NCI-H2171 treated with DMSO at 0.1 percent for 48 hours (cell line): ENCODE results near the gene CYP21A2.
"Not testable (repeated sequence)": the region's sequence is repeated elsewhere in the genome, so short reads cannot be mapped to it uniquely, and the experiment has no call there.

Experiments used
- DNase-seq: peaks from one replicate; lab custom pipeline; 2025; lab: John Stamatoyannopoulos, UW

Gene CYP21A2

DNA sequence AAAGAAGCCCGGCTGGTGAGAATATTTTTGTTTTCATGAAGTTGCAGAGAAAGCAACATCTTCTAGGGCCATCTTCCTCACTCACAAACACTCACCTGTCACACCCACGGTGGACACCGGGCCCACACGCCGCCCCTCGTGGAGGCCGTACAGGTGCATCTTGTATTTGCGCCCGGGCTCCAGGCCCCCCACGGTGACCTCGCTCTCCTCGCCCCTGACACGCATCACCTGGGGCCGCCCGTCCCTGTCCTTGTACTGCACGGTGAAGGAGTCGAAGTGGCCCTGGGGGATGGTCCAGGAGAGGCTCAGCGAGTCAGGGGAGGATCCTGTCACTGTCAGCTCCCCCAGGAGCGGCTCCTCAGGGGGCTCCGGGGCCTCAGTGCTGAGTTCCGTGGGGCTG lies 17.5 kb downstream of the CYP21A2 start:
- not testable (repeated sequence) for DNase-seq

GRCh38 chr6:32056254-32056653 lies 18.0 kb downstream of the CYP21A2 start:
- DNase-seq, result no peak

- DNase-seq, result no peak
Measured at GRCh38 chr6:32057966-32058365, 19.8 kb downstream of the CYP21A2 start.

- DNase-seq, result no peak
Measured at GRCh38 chr6:32058511-32058963, 20.3 kb downstream of the CYP21A2 start.

GRCh38 chr6:32060966-32061655 lies 22.9 kb downstream of the CYP21A2 start:
- no peak for DNase-seq

- DNase-seq, result no peak
Measured at GRCh38 chr6:32064706-32065105, 26.5 kb downstream of the CYP21A2 start.

GRCh38 chr6:32067521-32067920 lies 29.3 kb downstream of the CYP21A2 start:
- not testable (repeated sequence) for DNase-seq

DNA sequence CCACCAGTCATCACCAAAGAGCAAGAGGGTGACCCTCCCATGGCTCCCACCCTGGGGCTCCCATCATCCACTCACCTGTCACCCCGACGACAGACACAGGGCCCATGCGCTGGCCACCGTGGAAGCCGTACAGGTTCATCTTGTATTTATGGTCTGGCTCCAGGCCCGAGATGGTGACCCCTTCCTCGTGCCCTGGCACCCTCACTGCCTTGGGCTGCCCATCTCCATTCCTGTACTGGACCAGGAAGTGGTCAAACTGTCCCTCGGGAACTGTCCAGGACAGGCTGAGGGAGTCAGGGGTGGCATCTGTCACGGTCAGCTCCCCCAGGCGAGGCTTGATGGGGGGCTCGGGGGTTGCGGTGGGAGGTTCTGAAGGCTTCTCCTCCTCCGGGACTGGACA lies 30.1 kb downstream of the CYP21A2 start:
- not testable (repeated sequence) for DNase-seq

DNA sequence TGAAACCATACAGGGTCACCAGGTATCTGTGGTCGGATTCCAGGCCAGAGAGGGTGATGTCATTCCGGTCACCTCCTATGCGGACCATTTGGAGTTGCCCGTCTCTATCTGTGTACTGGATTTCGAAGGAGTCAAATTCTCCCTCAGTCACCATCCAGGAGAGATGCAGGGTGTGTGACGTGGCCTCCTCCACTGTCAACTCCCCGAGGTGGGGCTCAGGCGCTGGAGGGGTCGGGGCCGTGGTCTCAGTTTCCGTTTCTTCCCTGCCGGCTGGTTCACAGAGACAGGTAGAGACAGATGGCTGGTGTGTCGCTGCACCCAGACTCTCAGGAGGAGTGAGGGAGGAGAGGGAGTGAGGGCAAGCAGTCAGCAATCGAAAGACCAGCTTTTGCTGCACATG lies 30.7 kb downstream of the CYP21A2 start:
- DNase-seq, result peak; percentile 37

- DNase-seq, result no peak
Measured at GRCh38 chr6:32069460-32069859, 31.2 kb downstream of the CYP21A2 start.

DNA sequence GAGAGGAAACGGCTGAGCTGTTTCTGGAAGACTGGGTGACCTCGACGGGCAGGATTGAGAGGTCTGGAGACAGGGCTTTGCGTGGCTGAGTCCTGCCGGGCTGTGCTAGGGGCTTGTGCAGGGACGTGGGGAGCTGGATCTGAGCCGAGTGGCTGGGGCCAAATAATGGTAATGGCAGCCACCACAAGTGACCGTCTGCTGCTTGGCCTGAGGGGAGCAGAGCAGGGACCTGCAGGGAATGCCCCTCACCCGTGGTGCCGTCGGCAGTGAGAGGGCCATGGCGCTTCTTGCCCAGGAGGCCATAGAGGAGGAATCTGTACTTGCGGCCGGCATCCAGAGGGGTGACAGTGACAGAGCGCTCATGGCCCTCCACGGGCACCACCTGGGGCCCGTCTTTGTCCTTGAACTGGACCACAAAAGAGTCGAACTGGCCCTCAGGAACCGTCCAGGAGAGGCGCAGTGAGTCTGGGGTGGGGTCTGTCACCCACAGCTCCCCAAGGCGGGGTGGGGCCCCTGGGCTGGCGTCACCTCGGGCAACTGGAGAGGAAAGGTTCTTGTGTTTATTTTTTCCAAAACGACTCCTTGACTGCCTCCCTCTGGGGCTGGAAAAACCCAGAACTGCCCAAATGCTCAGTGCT lies 31.8 kb downstream of the CYP21A2 start:
- DNase-seq, result no peak

DNA sequence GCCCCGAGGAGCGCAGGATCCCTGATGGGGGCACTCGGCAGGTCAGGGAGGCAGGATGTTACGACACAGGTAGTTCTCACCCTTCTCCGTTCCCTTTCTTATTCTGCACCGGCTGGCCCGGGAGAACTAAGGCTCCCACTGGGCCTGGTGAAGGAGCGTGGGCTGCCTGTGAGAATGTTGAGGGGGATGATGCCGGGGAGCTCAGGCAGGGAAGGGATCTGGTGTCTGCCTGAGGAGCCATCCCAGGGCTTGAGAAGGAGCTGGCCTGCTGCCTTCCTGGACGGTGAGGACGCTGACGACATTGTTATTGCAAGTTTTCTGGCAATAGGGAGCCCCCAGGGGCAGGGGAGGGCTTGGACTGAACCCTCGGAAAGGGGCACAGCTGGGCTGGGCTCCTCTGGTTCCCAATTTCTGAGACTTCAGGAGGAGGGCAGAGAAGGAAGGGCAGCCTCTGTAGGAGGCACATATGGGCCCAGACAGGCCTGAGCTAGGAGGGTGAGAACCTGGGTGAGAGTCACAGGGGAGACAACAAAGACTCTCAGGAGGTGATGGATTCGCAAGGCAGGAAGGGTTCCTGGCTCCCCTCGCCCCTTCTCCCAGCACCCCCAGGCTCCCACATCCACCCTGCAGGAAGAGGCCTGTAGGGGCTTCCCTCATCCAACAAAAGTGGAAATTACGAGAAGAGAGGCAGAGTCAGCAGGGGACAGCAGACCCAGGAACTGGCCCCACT lies 32.8 kb downstream of the CYP21A2 start:
- no peak for DNase-seq

- peak; percentile 34 for DNase-seq
Measured at GRCh38 chr6:32073101-32073500, 34.9 kb downstream of the CYP21A2 start.

- no peak for DNase-seq
Measured at GRCh38 chr6:32073613-32074012, 35.4 kb downstream of the CYP21A2 start.

- DNase-seq, result no peak
Measured at GRCh38 chr6:32074996-32075532, 36.8 kb downstream of the CYP21A2 start.

DNA sequence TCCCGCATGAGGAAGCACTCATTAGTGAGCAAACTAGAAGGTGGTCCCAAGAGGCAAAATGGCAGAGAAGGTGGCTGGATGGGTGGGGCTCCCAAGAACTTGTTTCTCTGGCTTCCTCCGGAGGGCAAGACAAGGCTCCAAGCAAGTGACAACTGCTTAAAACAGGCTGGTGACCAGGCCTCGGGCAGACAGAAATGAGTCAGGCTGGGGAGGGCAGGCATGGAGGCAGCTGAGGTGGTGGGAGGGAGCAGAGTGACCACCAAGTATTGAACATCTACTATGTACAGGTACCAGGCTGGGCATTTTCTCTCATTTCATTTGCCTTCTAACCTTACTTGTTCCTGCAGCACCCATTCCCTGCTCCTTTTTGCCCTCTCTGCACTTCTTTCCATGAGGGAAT lies 37.6 kb downstream of the CYP21A2 start:
- DNase-seq, result no peak

DNA sequence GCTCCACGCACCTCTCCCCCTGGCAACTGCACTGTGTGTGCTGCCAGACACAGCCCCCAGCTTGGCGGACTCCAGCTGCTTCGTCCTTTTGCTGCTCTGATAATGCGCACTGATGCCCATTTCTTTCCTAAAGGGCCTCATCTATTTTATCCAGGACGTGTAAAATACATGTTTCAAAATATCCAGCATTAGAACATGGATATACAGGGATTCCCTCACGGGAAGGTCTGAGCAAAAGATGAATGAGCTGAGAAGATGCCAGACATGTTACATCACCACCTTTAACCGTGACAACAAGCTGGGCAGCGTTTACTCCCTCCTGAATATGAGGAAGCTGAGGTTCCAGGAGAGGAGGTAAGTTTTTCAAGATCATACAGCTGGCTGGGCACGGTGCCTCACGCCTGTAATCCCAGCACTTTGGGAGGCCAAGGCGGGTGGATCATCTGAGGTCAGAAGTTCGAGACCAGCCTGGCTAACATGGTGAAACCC lies 38.1 kb downstream of the CYP21A2 start:
- no peak for DNase-seq

GRCh38 chr6:32079566-32080290 lies 41.5 kb downstream of the CYP21A2 start:
- no peak for DNase-seq

- DNase-seq, result no peak
Measured at GRCh38 chr6:32081168-32081990, 43.2 kb downstream of the CYP21A2 start.

GRCh38 chr6:32082478-32082877 lies 44.3 kb downstream of the CYP21A2 start:
- DNase-seq, result no peak

DNA sequence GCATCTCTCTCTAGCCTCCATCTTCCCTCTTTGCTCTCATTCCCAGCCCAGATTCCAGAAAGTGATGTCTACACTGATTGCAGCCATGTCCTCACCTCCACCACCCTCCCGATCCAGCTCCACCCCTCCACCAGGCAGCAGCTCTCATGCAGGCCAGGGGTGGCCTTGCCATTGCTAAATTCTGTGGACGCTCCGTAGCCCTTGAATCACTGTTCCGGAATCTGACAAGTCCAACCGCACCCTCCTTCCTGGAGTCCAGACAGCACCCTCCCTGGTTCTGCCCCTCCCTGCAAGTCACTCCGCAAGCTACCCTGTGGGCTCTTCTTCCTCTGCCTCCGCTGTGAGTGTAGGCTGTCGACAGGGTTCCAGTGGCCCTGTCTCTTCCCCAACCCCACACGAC lies 44.7 kb downstream of the CYP21A2 start:
- DNase-seq, result no peak
